Measurements from ENCODE around the gene SMOC2. TPM values are rescaled to one million over a fixed set of nuclear protein-coding genes. Genes with fewer than 3 reads are reported as not detected.

The SMOC2 gene
- total RNA-seq, 3 donors from 2014 or later = 11.4 to 40.4 (median 18.8) TPM

GRCh38 chr6:168496997-168497331 is 56.0 kb downstream of the SMOC2 start:
- ATAC-seq = no peak

GRCh38 chr6:168497381-168497780 is 56.4 kb downstream of the SMOC2 start:
- Histone ChIP-seq H3K4me3 (no peak overlapping the region), H3K4me1 (ENCODE audit: low read depth) (no peaks in the 10 kb centered on the region), H3K9me3 (no peaks in the 10 kb centered on the region), H3K36me3 (ENCODE audit: low read depth) (no peaks in the 10 kb centered on the region)
- no peak for DNase-seq
- TF ChIP-seq CTCF (IDR thresholded peaks at IDR 0.05) = no peak
- no peak for ATAC-seq
- intact Hi-C loops (cut with DNase I, micrococcal nuclease) = no loop called here

More at GRCh38 chr6:168496997-168497331, 56.0 kb downstream of the SMOC2 start:
- Histone ChIP-seq H3K4me1 (ENCODE audit: low read depth) (no peaks in the 10 kb centered on the region), H3K36me3 (ENCODE audit: low read depth) (no peaks in the 10 kb centered on the region), H3K4me3 (no peak overlapping the region), H3K9me3 (no peaks in the 10 kb centered on the region)
- no peak for DNase-seq
- intact Hi-C loops (cut with DNase I, micrococcal nuclease) = no loop called here
- TF ChIP-seq CTCF (IDR thresholded peaks at IDR 0.05) = no peak

- TF ChIP-seq CTCF (IDR thresholded peaks at IDR 0.05) = no peak
- no peak overlapping the region for H3K4me3 ChIP-seq
- ATAC-seq (no peak), DNase-seq (no peak)
- no peaks in the 10 kb centered on the region for H3K9me3 ChIP-seq
- H3K4me1 ChIP-seq (ENCODE audit: low read depth) = no peaks in the 10 kb centered on the region
- intact Hi-C loops (cut with DNase I, micrococcal nuclease) = no loop called here
- no peaks in the 10 kb centered on the region for H3K36me3 ChIP-seq (ENCODE audit: low read depth)
Measured at GRCh38 chr6:168498161-168498843, 57.3 kb downstream of the SMOC2 start.

GRCh38 chr6:168499045-168499650 is 58.2 kb downstream of the SMOC2 start:
- DNase-seq (peak in 1 of 3 donors; percentile 16), ATAC-seq (peak; percentile 76)
- TF ChIP-seq CTCF (IDR thresholded peaks at IDR 0.05) = no peak
- no peaks in the 10 kb centered on the region for H3K9me3 ChIP-seq
- intact Hi-C loops (cut with DNase I, micrococcal nuclease) = no loop called here
- no peaks in the 10 kb centered on the region for H3K4me1 ChIP-seq (ENCODE audit: low read depth)
- no peaks in the 10 kb centered on the region for H3K36me3 ChIP-seq (ENCODE audit: low read depth)
- no peak overlapping the region for H3K4me3 ChIP-seq

GRCh38 chr6:168500519-168500918 is 59.5 kb downstream of the SMOC2 start:
- TF ChIP-seq CTCF (IDR thresholded peaks at IDR 0.05) = no peak
- intact Hi-C loops (cut with DNase I, micrococcal nuclease) = no loop called here
- Histone ChIP-seq H3K9me3 (no peaks in the 10 kb centered on the region), H3K4me1 (ENCODE audit: low read depth) (no peaks in the 10 kb centered on the region), H3K4me3 (no peak overlapping the region), H3K36me3 (ENCODE audit: low read depth) (no peaks in the 10 kb centered on the region)
- DNase-seq (no peak), ATAC-seq (no peak)

Data from mucosa of descending colon (tissue), 3 donors.